Heart left ventricle (tissue), 16 donors: ENCODE measurements around the gene COL4A4. TPM values are rescaled to one million over a fixed set of nuclear protein-coding genes. Genes with fewer than 3 reads are reported as not detected.

Source experiments
- ATAC-seq, 4 donors: fragments of 200-7000 bp; cut with Tn5 transposase; one replicate each; pipeline ENCODE4 v1.9.1; 2020 to 2022; ENCODE audit warnings: moderate library complexity in 4 of 4, mild to moderate bottlenecking in 3 of 4, moderate number of reproducible peaks in 1 of 4
- DNase-seq, 5 donors: peaks; one replicate each; pipeline ENCODE4 v3.0.0-alpha.2; 2020
- H3K27ac ChIP-seq, 12 donors: fragments of 200-600 bp; sonication (generic) in 4 of 12; one replicate each; pipeline versions ENCODE4 v1.5.0 to v1.8.0; 2016 to 2022; ENCODE audit warnings: mild to moderate bottlenecking in 2 of 12
- H3K27me3 ChIP-seq, 9 donors: fragments of 200-600 bp; sonication (generic) in 2 of 9; one replicate each; pipeline versions ENCODE4 v1.5.1 to v1.8.0; 2016 to 2022; ENCODE audit warnings: mild to moderate bottlenecking in 3 of 9
- H3K36me3 ChIP-seq, 9 donors: fragments of 200-600 bp; sonication (generic) in 2 of 9; one replicate each; pipeline versions ENCODE4 v1.5.0 to v1.8.0; 2018 to 2022; ENCODE audit warnings: mild to moderate bottlenecking in 2 of 9
- H3K4me1 ChIP-seq, 12 donors: fragments of 200-600 bp; sonication (generic) in 4 of 12; one replicate each; pipeline versions ENCODE4 v1.5.0 to v1.8.0; 2016 to 2022; ENCODE audit warnings: mild to moderate bottlenecking in 3 of 12
- H3K4me3 ChIP-seq, 12 donors: fragments of 200-600 bp; sonication (generic) in 4 of 12; one replicate each; pipeline versions ENCODE4 v1.5.0 to v1.8.0; 2017 to 2022; ENCODE audit warnings: mild to moderate bottlenecking in 9 of 12, moderate library complexity in 4 of 12
- H3K9me3 ChIP-seq, 12 donors: fragments of 200-600 bp; sonication (generic) in 4 of 12; one replicate each; pipeline versions ENCODE4 v1.5.0 to v1.8.0; 2016 to 2022; ENCODE audit warnings: mild to moderate bottlenecking in 1 of 12
- POLR2A ChIP-seq, 2 donors: fragments of 450-650 bp; IDR thresholded peaks; one replicate each; pipeline ENCODE4 v1.6.1; 2017; ENCODE audit warnings: antibody characterized with exemption in 2 of 2, mild to moderate bottlenecking in 2 of 2, moderate library complexity in 2 of 2
- WGBS, 4 donors: extraction: QIAGEN DNeasy Blood & Tissue Kit in 2 of 4; methylation state at CpG; one replicate each; pipeline versions ENCODE4 v1.1.5 to v1.1.7; 2013 to 2018; 5-methylcytosine and 5-hydroxymethylcytosine counted together
- intact Hi-C, 10 donors: fragments of 100-400 bp; cut with DNase I; formaldehyde crosslinking; loops; one replicate each; pipeline versions ENCODE4 v1.11.1 to v1.14.2; 2022
- polyA plus RNA-seq, 2 donors: library from polyadenylated mRNA; stranded (reverse); fragments of 200-250 nt; gene quantifications; one replicate each; pipeline ENCODE4 v1.2.3, GENCODE V29; 2013
- total RNA-seq, 9 donors: library from RNA; depleted of rRNA in 2 of 9; stranded (reverse); fragments of >200 nt in 2 of 9; fragmentation: NEBNext Ultra II Directional in 3 of 9; extraction: Animal tissue kit (Norgen Biotek cat#: 25700) in 3 of 9; gene quantifications; one replicate each; pipeline versions ENCODE4 v1.1.0 to v1.2.4, GENCODE V29; 2016 to 2023
- TF ChIP-seq, protein P1 (sequence below), 12 donors: fragments of 200-600 bp; sonication (generic) in 4 of 12; IDR thresholded peaks; one replicate each; pipeline versions ENCODE4 v1.5.0 to v1.8.0; 2018 to 2022; ENCODE audit warnings: antibody characterized with exemption in 12 of 12, mild to moderate bottlenecking in 5 of 12
- donor health status: ischemic (EF 13 %, LVEDD 7.1; RV severe dilation, severe dysfunction).
- donor health status: healthy with polysubstance abuse.
- donor health status: DM: no; HTN: yes; CAD: no.
- donor health status: DM: no; HTN: no; CAD: no.
- donor health status: ischemic (EF 25% LVEDD 6.9; RV normal size, moderate dysfunction).
- donor health status: ischemic (EF 25% LVEDD 5.7; RV mildly dilated, moderate dysfunction).
- donor health status: healthy.
- donor health status: DM: yes; HTN: yes; CAD: no.
- donor health status: ischemic (EF 35%, LVEDD 5.7; RV mildly dilated, moderate dysfunction).
- donor health status: nonischemic (EF 11% LVEDD 7.7; RV severe dilation, severe dysfunction).
- donor health status: DM: yes; HTN: yes; CAD: no.
- donor health status: PGD.
- donor health status: ischemic (EF 29% LVEDD 5.4; RV normal size, mild dysfunction).
- donor health status: nonischemic (EF 23%, LVEDD 6.1; RV moderate dilation, normal function).

Gene COL4A4
- total and polyA plus RNA-seq, 11 donors, result 1.0 to 9.9 (median 3.4) TPM

DNA sequence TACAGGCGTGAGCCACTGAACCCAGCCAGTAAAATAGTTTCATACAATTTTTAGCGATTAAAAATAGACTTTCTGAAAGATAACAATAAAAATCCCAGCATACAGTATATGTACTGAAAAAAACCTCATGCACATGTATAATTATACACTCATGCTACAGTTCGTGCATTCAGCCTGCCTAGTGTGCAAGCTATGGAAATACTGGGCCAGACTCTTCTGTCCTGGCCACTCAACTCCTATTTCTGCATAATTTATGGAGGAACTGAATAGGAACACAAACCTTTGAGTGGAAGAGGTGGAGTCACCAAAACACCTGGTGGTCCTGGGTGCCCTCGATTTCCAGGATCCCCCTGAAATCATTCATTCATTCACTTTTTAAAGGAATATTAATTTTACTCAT, 64.7 kb downstream of the COL4A4 start:
- no peaks in the 10 kb centered on the region for H3K4me1 ChIP-seq
- intact Hi-C loops, result no loop called here
- 75 to 88% (median 77%) methylated on average over 4 of the region's 4 CpGs for WGBS, 4 donors
- H3K36me3 ChIP-seq, result peaks cover 0 to 80% (median 2%) of the 10 kb centered on the region in 9 donors
- no peak overlapping the region for H3K4me3 ChIP-seq
- no peaks in the 10 kb centered on the region for H3K27me3 ChIP-seq
- H3K27ac ChIP-seq, result no peak overlapping the region
- ATAC-seq, result no peak
- H3K9me3 ChIP-seq, result no peaks in the 10 kb centered on the region
- no peak for TF ChIP-seq POLR2A (IDR thresholded peaks at IDR 0.05)
- TF ChIP-seq, protein P1, sequence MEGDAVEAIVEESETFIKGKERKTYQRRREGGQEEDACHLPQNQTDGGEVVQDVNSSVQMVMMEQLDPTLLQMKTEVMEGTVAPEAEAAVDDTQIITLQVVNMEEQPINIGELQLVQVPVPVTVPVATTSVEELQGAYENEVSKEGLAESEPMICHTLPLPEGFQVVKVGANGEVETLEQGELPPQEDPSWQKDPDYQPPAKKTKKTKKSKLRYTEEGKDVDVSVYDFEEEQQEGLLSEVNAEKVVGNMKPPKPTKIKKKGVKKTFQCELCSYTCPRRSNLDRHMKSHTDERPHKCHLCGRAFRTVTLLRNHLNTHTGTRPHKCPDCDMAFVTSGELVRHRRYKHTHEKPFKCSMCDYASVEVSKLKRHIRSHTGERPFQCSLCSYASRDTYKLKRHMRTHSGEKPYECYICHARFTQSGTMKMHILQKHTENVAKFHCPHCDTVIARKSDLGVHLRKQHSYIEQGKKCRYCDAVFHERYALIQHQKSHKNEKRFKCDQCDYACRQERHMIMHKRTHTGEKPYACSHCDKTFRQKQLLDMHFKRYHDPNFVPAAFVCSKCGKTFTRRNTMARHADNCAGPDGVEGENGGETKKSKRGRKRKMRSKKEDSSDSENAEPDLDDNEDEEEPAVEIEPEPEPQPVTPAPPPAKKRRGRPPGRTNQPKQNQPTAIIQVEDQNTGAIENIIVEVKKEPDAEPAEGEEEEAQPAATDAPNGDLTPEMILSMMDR (IDR thresholded peaks at IDR 0.05), result no peak
- no peak for DNase-seq

DNA sequence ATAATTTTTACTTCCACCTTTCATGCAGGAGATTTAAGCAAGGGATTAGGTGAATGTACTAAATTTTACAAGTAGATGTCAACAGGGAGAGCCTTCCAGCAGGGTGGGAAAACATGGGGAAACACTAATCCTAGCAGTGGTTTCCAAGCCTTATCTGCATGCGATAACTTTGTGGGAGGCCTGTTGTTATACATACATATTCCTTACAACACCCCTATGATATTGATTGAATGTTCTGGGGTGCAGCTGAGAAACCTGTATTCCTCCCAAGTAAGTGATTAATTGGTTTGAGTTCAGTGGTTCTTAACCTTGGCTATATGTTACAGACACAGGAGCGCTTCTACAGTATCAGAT, 65.9 kb downstream of the COL4A4 start:
- no peak overlapping the region for H3K27ac ChIP-seq
- peaks cover 0 to 82% (median 6%) of the 10 kb centered on the region in 9 donors for H3K36me3 ChIP-seq
- no peak for ATAC-seq
- TF ChIP-seq, protein P1 (IDR thresholded peaks at IDR 0.05), result no peak
- TF ChIP-seq POLR2A (IDR thresholded peaks at IDR 0.05), result no peak
- DNase-seq, result no peak
- no peak overlapping the region for H3K4me3 ChIP-seq
- no peaks in the 10 kb centered on the region for H3K27me3 ChIP-seq
- intact Hi-C loops, result no loop called here
- peaks cover 0 to 7% (median 0%) of the 10 kb centered on the region in 12 donors for H3K9me3 ChIP-seq
- H3K4me1 ChIP-seq, result no peaks in the 10 kb centered on the region
- 77 to 86% (median 83%) methylated on average over 2 of the region's 2 CpGs for WGBS, 4 donors

DNA sequence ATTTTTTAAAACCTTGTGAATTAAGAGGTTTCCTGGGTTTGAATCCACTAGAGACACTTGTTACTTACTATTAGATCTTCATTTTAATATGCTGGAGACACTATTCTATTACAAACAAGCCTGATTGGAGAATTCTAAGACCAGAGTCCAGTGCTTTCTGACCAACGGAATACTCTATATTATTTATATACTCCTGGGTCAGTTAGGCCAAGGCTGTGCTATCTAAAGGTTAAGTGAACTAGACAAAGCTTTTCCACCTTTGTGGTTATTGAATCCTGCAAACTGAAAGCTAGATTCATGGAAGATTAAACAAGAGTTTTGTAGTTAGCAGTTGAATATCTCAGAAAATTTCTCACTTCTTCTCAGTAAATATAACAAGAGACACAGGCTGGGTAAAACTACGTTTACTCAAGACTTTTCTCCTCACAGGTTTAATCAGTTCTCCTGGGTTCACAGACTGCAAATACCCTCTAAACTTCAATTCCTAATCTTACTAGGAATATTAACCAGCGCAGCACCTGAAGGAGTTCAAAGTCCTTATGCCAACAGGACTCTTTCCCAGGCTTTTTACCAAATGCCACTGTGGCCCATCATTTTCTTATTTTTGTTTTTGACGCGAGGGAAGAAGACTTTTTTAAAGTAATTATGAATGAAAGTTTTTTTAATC, 66.4 kb downstream of the COL4A4 start:
- WGBS, 4 donors, result 86 to 92% (median 88%) methylated on average over 5 of the region's 5 CpGs
- intact Hi-C loops, result no loop called here
- ATAC-seq, result no peak
- Histone ChIP-seq H3K27ac (no peak overlapping the region), H3K9me3 (peaks cover 0 to 7% (median 0%) of the 10 kb centered on the region in 12 donors), H3K36me3 (peaks cover 0 to 82% (median 6%) of the 10 kb centered on the region in 9 donors), H3K4me1 (no peaks in the 10 kb centered on the region), H3K4me3 (no peak overlapping the region), H3K27me3 (no peaks in the 10 kb centered on the region)
- no peak for DNase-seq
- TF ChIP-seq POLR2A (IDR thresholded peaks at IDR 0.05), result no peak
- TF ChIP-seq, protein P1 (IDR thresholded peaks at IDR 0.05), result no peak

DNA sequence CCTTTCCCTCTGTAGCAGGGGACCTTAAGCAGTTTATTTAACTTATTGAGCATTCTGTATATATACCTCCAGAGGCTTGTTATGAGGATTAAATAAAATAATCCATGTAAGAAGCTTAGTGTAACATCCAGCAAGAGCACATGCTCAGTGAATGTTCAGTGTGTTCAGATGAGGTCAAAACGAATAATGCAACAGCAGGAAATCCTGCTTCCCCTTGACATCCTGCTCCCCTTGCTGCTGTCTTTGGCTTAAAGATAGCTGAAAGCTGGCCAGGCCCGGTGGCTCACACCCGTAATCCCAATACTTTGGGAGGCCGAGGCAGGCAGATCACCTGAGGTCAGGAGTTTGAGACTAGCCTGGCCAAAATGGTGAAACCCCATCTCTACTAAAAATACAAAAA, 68.7 kb downstream of the COL4A4 start:
- peaks cover 0 to 67% (median 6%) of the 10 kb centered on the region in 9 donors for H3K36me3 ChIP-seq
- TF ChIP-seq, protein P1 (IDR thresholded peaks at IDR 0.05), result no peak
- TF ChIP-seq POLR2A (IDR thresholded peaks at IDR 0.05), result no peak
- 44 to 69% (median 58%) methylated on average over 4 of the region's 4 CpGs for whole genome bisulfite sequencing, 4 donors
- H3K27me3 ChIP-seq, result no peaks in the 10 kb centered on the region
- H3K9me3 ChIP-seq, result peaks cover 0 to 7% (median 0%) of the 10 kb centered on the region in 12 donors
- H3K4me1 ChIP-seq, result no peaks in the 10 kb centered on the region
- no peak overlapping the region for H3K4me3 ChIP-seq
- no peak for ATAC-seq
- no peak for DNase-seq
- intact Hi-C loops, result no loop called here
- H3K27ac ChIP-seq, result no peak overlapping the region
